Prostate gland (tissue), 2 donors: Measurements from ENCODE around the gene ACLY. TPM values are rescaled to one million over a fixed set of nuclear protein-coding genes. Genes with fewer than 3 reads are reported as not detected.

Source experiments
- DNase-seq: peaks from one replicate; pipeline ENCODE4 v3.0.0-alpha.2; 2019; ENCODE audit warnings: low spot score
- H3K27ac ChIP-seq, 2 donors: fragments of 200-600 bp; sonication (generic); 2 replicates each; pipeline ENCODE4 v1.5.1; 2017 to 2019
- H3K27me3 ChIP-seq: fragments of 200-600 bp; sonication (generic); replicated peaks from 2 replicates; pipeline ENCODE4 v1.5.1; 2019; ENCODE audit not compliant: insufficient read depth
- H3K36me3 ChIP-seq, 2 donors: fragments of 200-600 bp; sonication (generic); 1 replicate in 1 of 2; 2 replicates in 1 of 2; pipeline versions ENCODE4 v1.5.1 to v1.8.1; 2017 to 2019
- H3K4me1 ChIP-seq: fragments of 200-600 bp; sonication (generic); replicated peaks from 2 replicates; pipeline ENCODE4 v1.5.1; 2019
- H3K4me3 ChIP-seq, 2 donors: fragments of 200-600 bp; sonication (generic); 2 replicates each; pipeline ENCODE4 v1.5.1; 2017 to 2019
- H3K9me3 ChIP-seq: fragments of 200-600 bp; sonication (generic); 2 replicates; pipeline ENCODE4 v1.5.1; 2017
- POLR2A ChIP-seq: fragments of 450-650 bp; IDR thresholded peaks from one replicate; pipeline ENCODE4 v1.6.1; 2016; ENCODE audit warnings: antibody characterized with exemption, mild to moderate bottlenecking
- POLR2AphosphoS5 ChIP-seq: sonication (generic); formaldehyde crosslinking; IDR thresholded peaks from one replicate; pipeline ENCODE4 v1.6.1; 2017; ENCODE audit warnings: antibody characterized with exemption
- WGBS: methylation state at CpG from one replicate; pipeline ENCODE4 v1.1.5; 2018; 5-methylcytosine and 5-hydroxymethylcytosine counted together
- intact Hi-C: fragments of 100-400 bp; cut with DNase I; formaldehyde crosslinking; loops from one replicate; pipeline ENCODE4 v1.14.2; 2022
- total RNA-seq, 2 donors: library from RNA; depleted of rRNA; stranded (reverse); fragments of >200 nt; gene quantifications; one replicate each; pipeline ENCODE4 v1.1.0, GENCODE V29; 2016
- TF ChIP-seq, protein P1 (sequence below), 4 experiments: fragments of 200-600 bp in 2 of 4; fragments of 450-650 bp in 2 of 4; sonication (generic) in 2 of 4; IDR thresholded peaks; 1 replicate in 3 of 4; 2 replicates in 1 of 4; pipeline ENCODE4 v1.5.1; 2016 to 2019; ENCODE audit warnings: antibody characterized with exemption in 4 of 4, mild to moderate bottlenecking in 2 of 4, moderate library complexity in 2 of 4

ACLY gene
- total RNA-seq, 2 donors from 2014 or later = 114 to 203 TPM

DNA sequence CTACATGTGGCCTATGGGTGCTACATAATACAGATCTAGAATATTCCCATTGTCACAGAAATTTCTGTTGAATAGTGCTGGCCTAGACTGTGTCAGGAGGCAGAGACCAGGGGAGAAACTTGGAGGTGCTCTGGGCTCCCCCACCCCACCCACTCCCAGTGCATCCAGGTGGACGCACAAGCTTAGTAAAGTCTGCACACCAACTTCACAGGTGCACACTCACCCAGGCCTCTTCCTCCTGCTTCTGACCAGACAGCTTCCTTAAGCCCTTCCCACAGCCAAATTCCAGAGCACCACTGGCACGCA is 40.2 kb upstream of the ACLY start:
- no peaks in the 10 kb centered on the region for H3K27me3 ChIP-seq
- no peak overlapping the region for H3K4me3 ChIP-seq
- no peaks in the 10 kb centered on the region for H3K36me3 ChIP-seq
- H3K27ac ChIP-seq = no peak overlapping the region
- no peaks in the 10 kb centered on the region for H3K9me3 ChIP-seq
- TF ChIP-seq POLR2AphosphoS5 (no peak), POLR2A (no peak)
- TF ChIP-seq, protein P1, sequence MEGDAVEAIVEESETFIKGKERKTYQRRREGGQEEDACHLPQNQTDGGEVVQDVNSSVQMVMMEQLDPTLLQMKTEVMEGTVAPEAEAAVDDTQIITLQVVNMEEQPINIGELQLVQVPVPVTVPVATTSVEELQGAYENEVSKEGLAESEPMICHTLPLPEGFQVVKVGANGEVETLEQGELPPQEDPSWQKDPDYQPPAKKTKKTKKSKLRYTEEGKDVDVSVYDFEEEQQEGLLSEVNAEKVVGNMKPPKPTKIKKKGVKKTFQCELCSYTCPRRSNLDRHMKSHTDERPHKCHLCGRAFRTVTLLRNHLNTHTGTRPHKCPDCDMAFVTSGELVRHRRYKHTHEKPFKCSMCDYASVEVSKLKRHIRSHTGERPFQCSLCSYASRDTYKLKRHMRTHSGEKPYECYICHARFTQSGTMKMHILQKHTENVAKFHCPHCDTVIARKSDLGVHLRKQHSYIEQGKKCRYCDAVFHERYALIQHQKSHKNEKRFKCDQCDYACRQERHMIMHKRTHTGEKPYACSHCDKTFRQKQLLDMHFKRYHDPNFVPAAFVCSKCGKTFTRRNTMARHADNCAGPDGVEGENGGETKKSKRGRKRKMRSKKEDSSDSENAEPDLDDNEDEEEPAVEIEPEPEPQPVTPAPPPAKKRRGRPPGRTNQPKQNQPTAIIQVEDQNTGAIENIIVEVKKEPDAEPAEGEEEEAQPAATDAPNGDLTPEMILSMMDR (IDR thresholded peaks at IDR 0.05) = no peak
- 83% methylated on average over 2 of the region's 2 CpGs for WGBS
- intact Hi-C loops = no loop called here
- no peak for DNase-seq
- H3K4me1 ChIP-seq = no peaks in the 10 kb centered on the region

DNA sequence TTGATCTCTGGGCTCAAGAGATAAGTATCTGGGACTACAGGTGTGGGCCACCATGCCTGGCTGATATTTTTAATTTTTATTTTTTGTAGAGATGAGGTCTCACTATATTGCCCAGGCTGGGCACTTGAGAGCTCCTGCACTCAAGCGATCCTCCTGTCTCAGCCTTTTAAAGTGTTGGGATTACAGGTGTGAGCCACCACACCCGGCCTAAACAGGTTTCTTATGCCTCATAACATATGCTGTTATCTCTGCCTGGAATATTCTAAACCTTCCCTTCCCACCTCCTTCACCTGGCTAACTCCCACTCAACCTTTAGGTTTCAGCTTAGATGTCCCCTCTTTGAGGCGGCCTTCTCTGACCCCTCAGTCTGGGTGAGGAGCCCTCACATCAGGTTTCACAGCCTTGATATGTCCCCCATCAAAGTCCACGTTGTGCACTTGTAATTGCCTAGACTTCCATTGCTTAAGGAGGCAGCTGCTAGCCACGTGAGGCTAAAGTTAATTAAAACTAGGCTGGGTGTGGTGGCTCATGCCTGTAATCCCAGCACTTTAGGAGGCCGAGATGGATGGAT is 39.2 kb upstream of the ACLY start:
- Histone ChIP-seq H3K36me3 (no peaks in the 10 kb centered on the region), H3K27ac (no peak overlapping the region), H3K4me3 (no peak overlapping the region), H3K4me1 (no peaks in the 10 kb centered on the region), H3K9me3 (no peaks in the 10 kb centered on the region), H3K27me3 (no peaks in the 10 kb centered on the region)
- TF ChIP-seq POLR2A = no peak
- no peak for TF ChIP-seq POLR2AphosphoS5
- TF ChIP-seq, protein P1 (IDR thresholded peaks at IDR 0.05) = no peak
- no peak for DNase-seq
- intact Hi-C loops = no loop called here
- WGBS = 87% methylated on average over 6 of the region's 6 CpGs

DNA sequence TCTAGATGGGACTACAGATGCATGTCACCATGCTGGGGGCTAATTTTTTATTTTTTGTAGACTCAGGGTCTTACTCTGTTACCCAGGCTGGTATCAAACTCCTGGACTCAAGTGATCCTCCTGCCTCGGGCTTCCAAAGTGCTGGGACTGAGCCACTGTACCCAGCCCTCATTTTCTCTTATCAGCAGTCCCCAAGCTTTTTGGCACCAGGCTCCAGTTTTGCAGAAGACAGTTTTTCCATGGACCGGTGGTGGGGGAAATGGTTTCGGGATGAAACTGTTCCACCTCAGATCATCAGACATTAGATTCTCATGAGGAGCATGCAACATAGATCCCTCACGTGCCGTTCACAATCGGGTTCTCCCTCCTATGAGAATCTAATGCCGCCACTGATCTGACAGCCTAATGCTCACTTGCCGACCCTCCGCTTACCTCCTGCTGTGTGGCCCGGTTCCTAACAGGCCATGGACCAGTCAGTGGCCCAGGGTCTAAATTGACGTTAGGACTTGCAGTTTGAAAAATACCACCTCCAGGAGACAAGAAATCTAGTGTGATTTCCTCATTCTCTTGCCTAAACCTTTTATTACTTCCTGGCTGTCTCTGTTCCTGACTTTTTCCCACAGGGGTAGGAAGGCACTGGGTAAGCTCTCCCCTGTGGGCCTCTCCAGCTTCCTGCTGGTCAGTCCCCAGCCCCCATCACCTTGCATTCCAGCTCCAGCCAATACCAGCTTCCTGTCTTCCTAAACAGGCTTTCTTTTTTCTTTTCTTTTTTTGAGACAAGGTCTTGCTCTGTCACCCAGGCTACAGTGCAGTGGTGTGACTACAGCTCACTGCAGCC is 38.5 kb upstream of the ACLY start:
- H3K9me3 ChIP-seq = no peaks in the 10 kb centered on the region
- TF ChIP-seq, protein P1 (IDR thresholded peaks at IDR 0.05) = no peak
- TF ChIP-seq POLR2AphosphoS5 = no peak
- TF ChIP-seq POLR2A = no peak
- H3K4me1 ChIP-seq = no peaks in the 10 kb centered on the region
- H3K27ac ChIP-seq = no peak overlapping the region
- intact Hi-C loops = no loop called here
- H3K27me3 ChIP-seq = no peaks in the 10 kb centered on the region
- no peak for DNase-seq
- H3K36me3 ChIP-seq = no peaks in the 10 kb centered on the region
- WGBS = 72% methylated on average over 11 of the region's 11 CpGs
- H3K4me3 ChIP-seq = no peak overlapping the region

DNA sequence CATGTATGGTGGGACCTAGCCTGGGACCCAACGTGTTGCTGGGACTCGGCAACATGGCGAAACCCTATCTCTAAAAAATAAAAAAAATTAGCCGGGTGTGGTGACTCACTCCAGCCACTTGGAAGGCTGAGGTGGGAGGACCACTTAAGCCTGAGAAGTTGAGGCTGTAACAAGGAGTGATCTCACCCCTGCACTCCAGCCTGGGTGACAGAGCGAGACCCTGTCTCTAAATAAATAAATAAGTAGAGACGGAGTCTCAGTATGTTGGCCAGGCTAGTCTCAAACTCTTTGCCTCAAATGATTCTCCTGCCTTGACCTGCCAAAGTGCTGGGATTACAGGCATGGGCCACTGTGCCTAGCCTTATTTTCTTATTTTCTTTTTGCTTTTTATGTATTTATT is 37.8 kb upstream of the ACLY start:
- H3K27ac ChIP-seq = no peak overlapping the region
- 90% methylated on average over 6 of the region's 6 CpGs for WGBS

More for the DNA sequence above, 37.8 kb upstream of the ACLY start:
- no peaks in the 10 kb centered on the region for H3K4me1 ChIP-seq
- intact Hi-C loops = no loop called here
- H3K9me3 ChIP-seq = no peaks in the 10 kb centered on the region
- H3K27me3 ChIP-seq = no peaks in the 10 kb centered on the region
- TF ChIP-seq POLR2AphosphoS5 (no peak), POLR2A (no peak)
- TF ChIP-seq, protein P1 (IDR thresholded peaks at IDR 0.05) = no peak
- no peak overlapping the region for H3K4me3 ChIP-seq
- H3K36me3 ChIP-seq = no peaks in the 10 kb centered on the region
- no peak for DNase-seq
